ENCODE data around the gene PCED1B. TPM values are rescaled to one million over a fixed set of nuclear protein-coding genes. Genes with fewer than 3 reads are reported as not detected.
"Not testable (repeated sequence)": the region's sequence is repeated elsewhere in the genome, so short reads cannot be mapped to it uniquely, and the experiment has no call there.

Gene PCED1B
- total RNA-seq, 6 donors from 2014 or later, result 4.6 to 53.4 (median 11.7) TPM

- no peak overlapping the region for H3K4me3 ChIP-seq
- H3K27me3 ChIP-seq, result no peaks in the 10 kb centered on the region
- no peak overlapping the region for H3K27ac ChIP-seq
- no peaks in the 10 kb centered on the region for H3K9me3 ChIP-seq
- H3K4me1 ChIP-seq, result peaks cover 0 to 3% (median 0%) of the 10 kb centered on the region in 4 donors
- DNase-seq (no peak), ATAC-seq (ENCODE audit: low FRiP score in 2 of 2) (no peak)
- TF ChIP-seq CTCF (IDR thresholded peaks at IDR 0.05), result no peak
- no peak for TF ChIP-seq POLR2AphosphoS5 (IDR thresholded peaks at IDR 0.05)
- TF ChIP-seq EP300 (IDR thresholded peaks at IDR 0.05), result no peak
- TF ChIP-seq POLR2A (IDR thresholded peaks at IDR 0.05), result no peak
- H3K36me3 ChIP-seq, result no peaks in the 10 kb centered on the region
- WGBS, 2 donors, result 100% methylated on average over 2 of the region's 2 CpGs
Measured at GRCh38 chr12:47164724-47165439, 85.5 kb downstream of the PCED1B start.

- DNase-seq, result no peak
- no peaks in the 10 kb centered on the region for H3K36me3 ChIP-seq
- WGBS, 2 donors, result 43 to 49% methylated on average over 5 of the region's 5 CpGs
- H3K4me1 ChIP-seq, result peaks cover 0 to 3% (median 0%) of the 10 kb centered on the region in 4 donors
- TF ChIP-seq POLR2AphosphoS5 (IDR thresholded peaks at IDR 0.05), result no peak
- TF ChIP-seq CTCF (IDR thresholded peaks at IDR 0.05), result no peak
- TF ChIP-seq EP300 (IDR thresholded peaks at IDR 0.05), result no peak
- no peak for TF ChIP-seq POLR2A (IDR thresholded peaks at IDR 0.05)
- no peak overlapping the region for H3K4me3 ChIP-seq
- H3K27me3 ChIP-seq, result no peaks in the 10 kb centered on the region
- H3K9me3 ChIP-seq, result no peaks in the 10 kb centered on the region
- H3K27ac ChIP-seq, result no peak overlapping the region
- ATAC-seq (ENCODE audit: low FRiP score in 2 of 2), result no peak
Measured at GRCh38 chr12:47165934-47166333, 86.5 kb downstream of the PCED1B start.

- peaks cover 0 to 3% (median 0%) of the 10 kb centered on the region in 4 donors for H3K4me1 ChIP-seq
- no peak for ATAC-seq (ENCODE audit: low FRiP score in 2 of 2)
- no peaks in the 10 kb centered on the region for H3K9me3 ChIP-seq
- DNase-seq, result no peak
- TF ChIP-seq POLR2A (IDR thresholded peaks at IDR 0.05), result no peak
- TF ChIP-seq CTCF (IDR thresholded peaks at IDR 0.05), result no peak
- TF ChIP-seq POLR2AphosphoS5 (IDR thresholded peaks at IDR 0.05), result no peak
- no peak for TF ChIP-seq EP300 (IDR thresholded peaks at IDR 0.05)
- no peak overlapping the region for H3K27ac ChIP-seq
- WGBS, 2 donors, result 57 to 67% methylated on average over 1 of the region's 1 CpG
- H3K36me3 ChIP-seq, result no peaks in the 10 kb centered on the region
- H3K27me3 ChIP-seq, result no peaks in the 10 kb centered on the region
- H3K4me3 ChIP-seq, result no peak overlapping the region
Measured at GRCh38 chr12:47166365-47166764, 86.9 kb downstream of the PCED1B start.

GRCh38 chr12:47170281-47170680, 90.9 kb downstream of the PCED1B start:
- H3K9me3 ChIP-seq, result not testable (repeated sequence)
- WGBS, 2 donors, result 93 to 94% methylated on average over 16 of the region's 16 CpGs
- peak in 1 of 2 donors; percentile 53 for DNase-seq

GRCh38 chr12:47178014-47178413, 98.6 kb downstream of the PCED1B start:
- TF ChIP-seq EP300 (IDR thresholded peaks at IDR 0.05), result no peak
- no peak for TF ChIP-seq POLR2A (IDR thresholded peaks at IDR 0.05)
- TF ChIP-seq CTCF (IDR thresholded peaks at IDR 0.05), result no peak
- TF ChIP-seq POLR2AphosphoS5 (IDR thresholded peaks at IDR 0.05), result no peak
- WGBS, 2 donors, result 88 to 90% methylated on average over 3 of the region's 3 CpGs
- H3K4me3 ChIP-seq, result no peak overlapping the region
- no peaks in the 10 kb centered on the region for H3K27me3 ChIP-seq
- H3K9me3 ChIP-seq, result no peaks in the 10 kb centered on the region
- DNase-seq (no peak), ATAC-seq (ENCODE audit: low FRiP score in 2 of 2) (peak in 1 of 2 donors; percentile 6)
- H3K36me3 ChIP-seq, result no peaks in the 10 kb centered on the region
- H3K4me1 ChIP-seq, result no peaks in the 10 kb centered on the region
- H3K27ac ChIP-seq, result no peak overlapping the region

More at GRCh38 chr12:47170281-47170680, 90.9 kb downstream of the PCED1B start:
- H3K36me3 ChIP-seq; H3K4me1 ChIP-seq; H3K27ac ChIP-seq; H3K27me3 ChIP-seq; ATAC-seq (ENCODE audit: low FRiP score in 2 of 2); H3K4me3 ChIP-seq: not testable (repeated sequence)

- H3K27ac ChIP-seq; H3K4me1 ChIP-seq; H3K9me3 ChIP-seq; H3K27me3 ChIP-seq; H3K36me3 ChIP-seq; ATAC-seq (ENCODE audit: low FRiP score in 2 of 2); H3K4me3 ChIP-seq; DNase-seq: not testable (repeated sequence)
- WGBS, 2 donors, result 86% methylated on average over 11 of the region's 11 CpGs
Measured at GRCh38 chr12:47182164-47182938, 102.9 kb downstream of the PCED1B start.

Data from upper lobe of left lung (tissue), 6 donors.